HG02840 (cell line): ENCODE measurements around the gene MYO7A.

Experiments used
- ATAC-seq: cut with Tn5 transposase; IDR thresholded peaks from one replicate; pipeline ENCODE4 v1.9.1; 2021; ENCODE audit warnings: mild to moderate bottlenecking, moderate library complexity, moderate number of reproducible peaks; ENCODE audit not compliant: unreplicated experiment, low FRiP score

Gene MYO7A

GRCh38 chr11:77252555-77253270 lies 124.7 kb downstream of the MYO7A start:
- ATAC-seq: no peak

GRCh38 chr11:77253690-77254089 lies 125.6 kb downstream of the MYO7A start:
- no peak for ATAC-seq

DNA sequence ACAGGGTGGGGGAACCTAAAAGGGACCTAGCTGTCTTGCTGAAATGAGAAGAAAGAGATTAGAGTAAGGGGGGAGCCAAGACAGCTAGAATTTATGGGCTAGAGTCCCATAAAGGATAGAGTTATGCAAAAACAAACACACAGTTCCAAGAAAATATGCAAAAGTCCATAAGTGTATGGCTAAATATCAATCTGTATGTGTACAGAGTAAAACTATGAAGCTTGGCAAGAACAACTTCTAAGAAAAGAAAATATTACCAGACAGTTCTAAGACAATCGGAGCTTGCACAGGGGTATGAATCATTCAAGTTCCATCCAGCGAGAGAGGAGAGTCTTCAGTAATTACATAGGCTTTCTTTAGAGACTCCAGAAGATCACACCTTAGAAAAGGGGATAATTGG lies 131.6 kb downstream of the MYO7A start:
- no peak for ATAC-seq

DNA sequence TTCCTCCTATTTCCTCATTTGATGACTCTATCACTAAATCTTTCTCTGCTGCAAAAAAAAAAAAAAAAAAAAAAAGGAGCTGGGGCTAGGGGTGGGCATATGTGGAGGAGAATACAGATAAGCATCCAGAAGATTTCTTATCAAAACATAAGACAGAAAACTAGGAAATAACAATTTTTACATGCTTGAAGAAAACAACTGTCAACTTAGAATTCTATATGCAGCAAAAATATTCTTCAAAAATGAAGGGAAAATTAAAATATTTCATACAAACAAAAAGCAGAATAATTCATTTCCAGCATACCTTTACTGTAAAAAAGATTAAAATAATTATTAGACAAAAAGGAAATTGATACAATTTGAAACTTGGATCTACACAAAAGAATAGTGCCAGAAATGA lies 134.8 kb downstream of the MYO7A start:
- no peak for ATAC-seq
